ENCODE data around the gene JAKMIP1.
"Not testable (repeated sequence)": the region's sequence is repeated elsewhere in the genome, so short reads cannot be mapped to it uniquely, and the experiment has no call there.

JAKMIP1 gene

DNA sequence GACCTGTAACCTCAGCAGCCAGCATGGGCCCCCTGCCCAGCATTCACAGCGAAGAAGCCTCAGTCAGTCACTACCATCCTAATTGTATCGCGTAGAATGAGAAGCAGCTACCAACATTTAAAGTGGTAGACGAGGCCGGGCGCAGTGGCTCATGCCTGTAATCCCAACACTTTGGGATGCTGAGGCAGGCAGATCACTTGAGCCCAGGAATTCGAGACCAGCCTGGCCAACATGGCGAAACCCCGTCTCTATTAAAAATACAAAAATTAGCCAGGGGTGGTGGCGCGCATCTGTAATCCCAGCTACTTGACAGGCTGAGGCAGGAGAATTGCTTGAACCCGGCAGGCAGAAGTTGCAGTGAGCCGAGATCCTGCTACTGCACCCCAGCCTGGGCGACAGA is 59.3 kb downstream of the JAKMIP1 start:
- DNase-seq, result not testable (repeated sequence)

GRCh38 chr4:6137747-6138135 is 62.6 kb downstream of the JAKMIP1 start:
- DNase-seq, result no peak

GRCh38 chr4:6137027-6137746 is 63.2 kb downstream of the JAKMIP1 start:
- no peak for DNase-seq

- DNase-seq, result no peak
Observed at GRCh38 chr4:6134612-6135220, 65.6 kb downstream of the JAKMIP1 start.

- DNase-seq, result no peak
Observed at GRCh38 chr4:6132716-6133115, 67.6 kb downstream of the JAKMIP1 start.

DNA sequence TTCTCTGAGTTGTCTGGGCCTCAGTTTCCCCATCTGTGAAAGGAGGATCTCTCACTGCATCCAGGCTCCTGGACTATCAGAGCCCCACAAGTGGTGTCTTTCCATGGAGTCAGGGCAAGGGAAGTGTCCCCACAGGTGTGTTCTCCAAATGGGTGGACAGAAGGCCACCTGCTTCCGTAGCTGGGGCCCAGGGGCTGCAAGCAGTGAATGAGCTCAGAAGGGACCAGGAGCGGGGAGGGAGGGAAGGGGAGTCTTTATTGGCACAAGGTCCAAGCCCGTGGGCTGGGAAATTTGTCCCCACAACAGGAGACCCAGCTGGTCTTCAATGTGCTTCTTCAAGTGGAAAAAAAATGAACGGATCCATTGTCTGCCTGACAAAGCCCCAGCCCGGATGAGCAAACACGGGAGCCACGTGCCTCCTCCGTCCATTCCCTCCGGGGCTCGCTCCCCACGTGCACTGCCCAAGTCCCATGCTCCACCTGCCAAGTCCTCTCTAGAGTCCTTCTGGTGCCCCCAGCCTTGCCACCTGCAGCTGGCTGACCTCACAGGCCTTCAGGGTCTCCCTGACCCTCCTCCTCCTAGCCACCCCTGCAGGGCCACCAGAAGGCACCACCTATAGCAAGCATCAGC is 72.0 kb downstream of the JAKMIP1 start:
- DNase-seq, result no peak

- no peak for DNase-seq
Observed at GRCh38 chr4:6126971-6127745, 73.2 kb downstream of the JAKMIP1 start.

DNA sequence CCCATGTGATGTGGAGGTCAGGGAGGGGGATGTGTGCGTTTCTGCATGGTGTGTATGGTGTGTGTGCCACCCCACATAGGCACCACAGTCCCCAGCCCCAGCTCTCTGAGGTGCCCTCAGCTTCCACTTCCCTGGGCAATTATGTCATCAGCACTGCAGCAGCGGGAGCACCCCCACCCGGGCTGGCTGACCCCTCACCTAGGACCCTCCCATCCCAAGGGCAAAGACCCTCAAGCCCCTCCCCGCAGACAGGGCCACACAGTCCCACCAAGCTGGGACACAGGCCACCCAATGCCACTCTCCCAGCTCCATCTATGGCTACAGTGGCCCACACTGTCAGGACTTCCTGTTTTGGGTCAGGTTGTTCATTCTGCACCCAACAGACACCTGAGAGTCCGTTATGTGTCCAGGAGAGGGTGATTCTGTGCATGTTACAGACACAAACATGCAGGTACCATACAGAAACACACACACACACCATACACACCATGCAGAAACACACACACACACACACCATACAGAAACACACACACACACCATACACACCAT is 75.2 kb downstream of the JAKMIP1 start:
- no peak for DNase-seq

DNA sequence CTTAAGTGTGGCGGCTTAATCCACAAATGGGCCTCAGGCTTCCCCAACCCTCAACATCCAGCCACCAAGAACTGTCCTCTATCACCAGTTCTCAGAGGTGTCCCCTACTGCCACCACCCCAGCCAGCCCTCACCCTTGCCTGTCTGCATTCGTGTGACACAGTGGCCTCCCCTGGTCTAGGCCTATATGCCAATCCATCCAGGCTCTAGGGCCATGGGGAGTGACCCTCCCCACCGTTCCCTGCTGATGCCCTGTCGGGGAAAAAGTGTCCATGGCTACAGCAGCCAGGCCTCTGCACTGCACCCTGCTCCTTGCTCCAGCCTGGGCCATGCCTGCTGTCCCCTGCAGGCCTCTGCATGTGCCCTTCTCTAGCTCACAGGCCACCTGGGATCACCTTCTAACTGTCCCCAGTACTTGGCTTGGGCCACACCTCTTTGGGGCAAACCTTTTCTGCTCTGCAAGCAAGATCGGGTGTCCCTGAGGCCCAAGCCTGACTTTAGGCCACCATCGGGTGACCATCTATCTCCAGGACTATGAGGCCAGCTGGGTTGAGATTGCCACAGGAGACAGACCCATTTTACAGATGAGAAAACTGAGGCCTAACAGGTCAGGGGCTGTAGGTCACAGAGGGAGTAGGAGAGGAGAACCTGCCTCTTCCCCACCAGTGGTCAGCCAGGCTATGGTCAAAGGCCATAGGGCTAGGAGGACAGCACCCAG is 75.8 kb downstream of the JAKMIP1 start:
- DNase-seq, result no peak

- DNase-seq, result no peak
Observed at GRCh38 chr4:6123976-6124375, 76.4 kb downstream of the JAKMIP1 start.

- no peak for DNase-seq
Observed at GRCh38 chr4:6123541-6123940, 76.8 kb downstream of the JAKMIP1 start.

DNA sequence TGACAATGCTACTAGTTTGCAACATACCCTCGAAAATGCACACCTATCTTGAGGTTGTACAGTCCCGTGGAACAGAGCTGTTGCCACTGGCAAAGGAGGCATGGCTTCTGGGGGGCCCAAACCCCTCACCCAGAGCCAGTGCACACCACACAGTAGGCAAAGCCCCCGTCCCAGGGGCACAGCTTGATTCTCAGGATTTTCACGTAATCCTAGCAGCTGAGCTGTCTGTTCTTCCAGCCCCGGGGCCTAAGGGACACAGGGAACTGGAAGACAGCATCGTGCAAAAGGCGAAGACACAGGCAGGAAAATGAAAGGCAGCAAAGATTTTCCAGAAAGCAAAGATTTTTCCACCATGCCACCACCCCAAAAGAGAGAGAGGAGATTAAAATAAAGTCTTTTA is 77.2 kb downstream of the JAKMIP1 start:
- DNase-seq, result no peak

DNA sequence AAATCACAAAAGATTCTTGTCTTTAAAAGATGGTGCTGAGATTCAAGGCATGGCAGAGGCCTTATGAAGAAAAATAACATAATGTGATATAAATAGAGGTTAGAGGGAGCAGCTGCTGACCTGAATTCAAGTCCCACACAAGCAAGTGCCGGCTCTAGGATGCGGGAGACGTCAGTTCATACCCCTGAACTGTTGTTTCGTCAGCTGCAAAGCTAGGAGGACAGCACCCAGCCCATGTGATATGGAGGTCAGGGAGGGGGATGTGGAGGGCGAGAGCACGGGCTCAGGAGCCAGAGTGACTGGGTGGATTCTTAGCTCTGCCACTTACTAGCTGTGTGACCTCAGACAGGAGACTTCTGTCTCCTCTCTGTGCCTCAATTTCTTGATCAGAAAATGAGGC is 77.9 kb downstream of the JAKMIP1 start:
- no peak for DNase-seq

- no peak for DNase-seq
Observed at GRCh38 chr4:6121941-6122340, 78.4 kb downstream of the JAKMIP1 start.

- DNase-seq, result no peak
Observed at GRCh38 chr4:6121276-6121850, 79.0 kb downstream of the JAKMIP1 start.

DNA sequence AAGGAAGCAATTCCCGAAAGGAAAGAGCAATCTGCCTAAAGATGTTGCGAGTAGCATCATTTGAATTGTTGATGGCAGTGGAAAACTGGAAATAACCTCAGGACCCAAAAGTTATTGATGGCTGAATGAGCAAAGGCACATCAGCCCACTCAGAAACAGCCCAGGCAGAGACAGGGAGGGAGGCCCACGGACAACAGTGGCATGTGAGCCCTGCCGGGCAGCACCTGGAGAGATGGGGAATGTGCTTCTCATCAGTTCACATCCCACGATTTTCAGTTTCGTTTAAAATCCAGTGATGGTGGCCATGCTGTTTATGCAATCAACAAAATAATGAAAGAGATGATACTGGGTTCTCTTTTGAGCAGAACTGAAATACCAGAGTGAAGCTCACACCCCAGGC is 80.0 kb downstream of the JAKMIP1 start:
- no peak for DNase-seq

GRCh38 chr4:6119507-6120020 is 80.8 kb downstream of the JAKMIP1 start:
- no peak for DNase-seq

DNA sequence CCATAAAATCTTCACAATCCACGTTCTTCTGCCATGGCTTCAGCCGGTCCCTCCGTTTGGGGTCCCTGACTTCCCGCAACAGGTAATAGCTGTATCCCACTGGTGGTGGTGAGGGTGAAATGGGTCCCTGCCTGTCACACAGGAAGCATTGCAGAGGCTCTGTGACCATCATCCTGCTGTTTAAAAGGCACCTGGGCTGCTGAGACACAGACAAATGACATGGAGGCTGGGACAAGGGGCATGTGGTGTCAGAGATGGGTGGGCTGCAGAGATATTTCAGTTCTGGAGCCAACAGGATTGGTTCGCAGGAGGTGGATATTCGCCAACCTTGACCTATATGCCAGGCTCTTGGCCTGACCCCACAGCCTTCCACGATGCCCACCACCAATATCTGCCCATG is 82.1 kb downstream of the JAKMIP1 start:
- DNase-seq, result no peak

- DNase-seq, result no peak
Observed at GRCh38 chr4:6116696-6117285, 83.6 kb downstream of the JAKMIP1 start.

GRCh38 chr4:6115746-6116586 is 84.4 kb downstream of the JAKMIP1 start:
- no peak for DNase-seq

- DNase-seq, result no peak
Observed at GRCh38 chr4:6115342-6115741, 85.0 kb downstream of the JAKMIP1 start.
